Choroid plexus epithelial cell (primary cell): ENCODE data around the gene FRAT2.
"Not testable (repeated sequence)": the region's sequence is repeated elsewhere in the genome, so short reads cannot be mapped to it uniquely, and the experiment has no call there.

Experiments used
- DNase-seq: peaks from one replicate; pipeline ENCODE4 v3.0.0-alpha.2; 2010; ENCODE audit warnings: low read depth
- H3K4me3 ChIP-seq: 2 replicates; pipeline ENCODE4 v1.5.1; 2011; ENCODE audit warnings: low read depth, mild to moderate bottlenecking, control low read depth, low read length, moderate library complexity
- CTCF ChIP-seq: conservative IDR thresholded peaks from 2 replicates; pipeline ENCODE4 v1.5.1; 2011; ENCODE audit warnings: low read depth, mild to moderate bottlenecking, control low read depth, inconsistent platforms, low read length, moderate library complexity

The FRAT2 gene

GRCh38 chr10:97356918-97357317 lies 22.4 kb upstream of the FRAT2 start:
- DNase-seq, result no peak
- no peak for TF ChIP-seq CTCF
- no peak overlapping the region for H3K4me3 ChIP-seq

- TF ChIP-seq CTCF, result no peak
Measured at GRCh38 chr10:97356318-97356914, 21.9 kb upstream of the FRAT2 start.

GRCh38 chr10:97355571-97355975 lies 21.0 kb upstream of the FRAT2 start:
- peak; percentile 56 for DNase-seq
- peak; percentile 68 for TF ChIP-seq CTCF

More at GRCh38 chr10:97356318-97356914, 21.9 kb upstream of the FRAT2 start:
- no peak overlapping the region for H3K4me3 ChIP-seq
- no peak for DNase-seq

GRCh38 chr10:97353945-97354344 lies 19.4 kb upstream of the FRAT2 start:
- no peak for DNase-seq
- no peak overlapping the region for H3K4me3 ChIP-seq
- TF ChIP-seq CTCF, result no peak

More at GRCh38 chr10:97355571-97355975, 21.0 kb upstream of the FRAT2 start:
- H3K4me3 ChIP-seq, result no peak overlapping the region

- H3K4me3 ChIP-seq, result no peak overlapping the region
- DNase-seq, result no peak
- no peak for TF ChIP-seq CTCF
Measured at GRCh38 chr10:97349752-97350513, 15.4 kb upstream of the FRAT2 start.

- no peak for TF ChIP-seq CTCF
- no peak for DNase-seq
- H3K4me3 ChIP-seq, result no peak overlapping the region
Measured at GRCh38 chr10:97347317-97347716, 12.8 kb upstream of the FRAT2 start.

- not testable (repeated sequence) for H3K4me3 ChIP-seq
Measured at GRCh38 chr10:97343664-97344063, 9.1 kb upstream of the FRAT2 start.

More at GRCh38 chr10:97343664-97344063, 9.1 kb upstream of the FRAT2 start:
- not testable (repeated sequence) for DNase-seq
